ENCODE results near the gene TIAM1.

The TIAM1 gene

DNA sequence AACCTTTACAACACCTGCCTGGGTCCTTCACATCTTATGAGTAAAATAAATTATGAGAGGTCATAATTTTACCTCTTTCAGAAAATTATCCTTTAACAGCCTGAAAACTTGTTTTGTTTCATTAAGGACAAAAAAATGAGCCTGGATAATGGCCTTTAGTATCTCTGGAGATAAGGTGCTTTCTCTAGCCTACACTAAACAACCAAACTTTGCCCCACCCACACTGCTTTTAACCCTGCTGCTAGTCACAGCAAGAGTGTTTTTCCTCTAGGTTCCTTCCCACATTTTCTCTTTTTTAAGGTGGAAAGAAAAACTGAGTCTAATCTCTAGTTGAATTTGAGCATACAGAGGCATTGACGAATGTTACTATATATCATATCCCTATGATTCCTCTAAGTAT lies 204.0 kb downstream of the TIAM1 start:
- H2AK5ac ChIP-seq (ENCODE audit: low read depth, low read length) = no peak overlapping the region
- no CpG with 5 or more reads among the region's 1 CpG for WGBS, 2 donors (ENCODE audit: extremely low coverage in 2 of 2, insufficient read length in 2 of 2, insufficient replicate concordance in 1 of 2)
- H2BK5ac ChIP-seq (ENCODE audit: low read length) = no peak overlapping the region
- no peak overlapping the region for H2AFZ ChIP-seq (ENCODE audit: low read length)
- H3K4me3 ChIP-seq (ENCODE audit: low read length in 2 of 2) = no peak overlapping the region
- H4K8ac ChIP-seq (ENCODE audit: low read depth, low read length) = no peak overlapping the region
- no peak overlapping the region for H3K4ac ChIP-seq (ENCODE audit: low read length)
- no peak overlapping the region for H3K18ac ChIP-seq (ENCODE audit: low read length)
- no peak overlapping the region for H2BK120ac ChIP-seq (ENCODE audit: low read depth, low read length)
- H3K14ac ChIP-seq (ENCODE audit: low read length) = no peak overlapping the region
- H3K27ac ChIP-seq (replicated peaks; ENCODE audit: low read length) = no peak overlapping the region
- peaks cover 0 to 1% of the 10 kb centered on the region in 2 donors for H3K9me3 ChIP-seq (replicated peaks in 1 of 2; ENCODE audit: control insufficient read depth in 2 of 2, insufficient read depth in 1 of 2, low read depth in 1 of 2, low read length in 2 of 2)
- DNase-seq (ENCODE audit: low spot score) = no peak
- peaks cover 0 to 3% of the 10 kb centered on the region in 2 donors for H3K4me1 ChIP-seq (ENCODE audit: control insufficient read depth in 2 of 2, insufficient read depth in 1 of 2, low read depth in 1 of 2, low read length in 2 of 2)
- no peak overlapping the region for H3K9ac ChIP-seq (ENCODE audit: low read depth, low read length, poor library complexity)
- no peak overlapping the region for H2BK15ac ChIP-seq (ENCODE audit: low read length)
- no peak overlapping the region for H4K91ac ChIP-seq (ENCODE audit: low read depth, low read length, poor library complexity)
- H3K79me1 ChIP-seq (ENCODE audit: low read depth, low read length) = no peaks in the 10 kb centered on the region
- H3K4me2 ChIP-seq (ENCODE audit: insufficient read depth, low read length, poor library complexity, severe bottlenecking) = no peak overlapping the region
- no peak overlapping the region for H2BK12ac ChIP-seq (ENCODE audit: low read length)
- no peak overlapping the region for H3K23ac ChIP-seq (ENCODE audit: low read depth, low read length, poor library complexity)
- peaks cover 17 to 52% of the 10 kb centered on the region in 2 donors for H3K36me3 ChIP-seq (replicated peaks in 1 of 2; ENCODE audit: control insufficient read depth in 2 of 2, insufficient read depth in 2 of 2, low read length in 2 of 2)
- H3K27me3 ChIP-seq (ENCODE audit: control insufficient read depth in 3 of 3, insufficient read depth in 3 of 3, low read depth in 1 of 3, low read length in 3 of 3) = no peaks in the 10 kb centered on the region

DNA sequence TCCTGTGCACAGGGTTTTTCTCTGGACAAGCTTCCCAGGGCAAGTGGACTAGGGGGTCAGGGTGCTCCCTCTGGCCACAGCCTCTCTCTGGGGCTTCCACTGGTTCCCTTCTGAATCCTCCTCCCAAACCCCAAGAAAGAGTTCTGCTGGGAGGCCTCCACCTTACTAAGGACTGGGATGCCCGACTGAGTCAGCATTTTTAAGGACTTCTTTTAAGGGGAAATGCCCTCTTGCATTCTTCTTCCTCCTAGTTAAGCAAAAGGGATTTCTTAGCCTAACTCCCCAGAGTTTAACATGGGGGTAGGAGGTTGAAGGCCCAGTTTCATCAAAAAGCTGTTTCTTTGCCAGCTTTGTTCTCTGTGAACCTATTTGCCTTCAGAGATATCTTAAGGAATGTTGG lies 206.1 kb downstream of the TIAM1 start:
- H3K9me3 ChIP-seq (replicated peaks in 1 of 2; ENCODE audit: control insufficient read depth in 2 of 2, insufficient read depth in 1 of 2, low read depth in 1 of 2, low read length in 2 of 2) = no peaks in the 10 kb centered on the region
- peaks cover 23 to 65% of the 10 kb centered on the region in 2 donors for H3K36me3 ChIP-seq (replicated peaks in 1 of 2; ENCODE audit: control insufficient read depth in 2 of 2, insufficient read depth in 2 of 2, low read length in 2 of 2)
- no peak overlapping the region for H3K4me3 ChIP-seq (ENCODE audit: low read length in 2 of 2)
- no peak overlapping the region for H3K4ac ChIP-seq (ENCODE audit: low read length)
- no peak overlapping the region for H3K4me2 ChIP-seq (ENCODE audit: insufficient read depth, low read length, poor library complexity, severe bottlenecking)
- H2AK5ac ChIP-seq (ENCODE audit: low read depth, low read length) = no peak overlapping the region
- no peak overlapping the region for H3K27ac ChIP-seq (replicated peaks; ENCODE audit: low read length)
- no peaks in the 10 kb centered on the region for H3K27me3 ChIP-seq (ENCODE audit: control insufficient read depth in 3 of 3, insufficient read depth in 3 of 3, low read depth in 1 of 3, low read length in 3 of 3)
- H4K91ac ChIP-seq (ENCODE audit: low read depth, low read length, poor library complexity) = no peak overlapping the region
- H2AFZ ChIP-seq (ENCODE audit: low read length) = no peak overlapping the region
- no peak for DNase-seq (ENCODE audit: low spot score)
- H4K8ac ChIP-seq (ENCODE audit: low read depth, low read length) = no peak overlapping the region
- H2BK12ac ChIP-seq (ENCODE audit: low read length) = no peak overlapping the region
- no peak overlapping the region for H3K23ac ChIP-seq (ENCODE audit: low read depth, low read length, poor library complexity)
- no peaks in the 10 kb centered on the region for H3K79me1 ChIP-seq (ENCODE audit: low read depth, low read length)
- no CpG with 5 or more reads among the region's 1 CpG for WGBS, 2 donors (ENCODE audit: extremely low coverage in 2 of 2, insufficient read length in 2 of 2, insufficient replicate concordance in 1 of 2)
- no peak overlapping the region for H2BK120ac ChIP-seq (ENCODE audit: low read depth, low read length)
- H3K14ac ChIP-seq (ENCODE audit: low read length) = no peak overlapping the region
- no peak overlapping the region for H3K18ac ChIP-seq (ENCODE audit: low read length)
- no peak overlapping the region for H2BK15ac ChIP-seq (ENCODE audit: low read length)
- H3K4me1 ChIP-seq (ENCODE audit: control insufficient read depth in 2 of 2, insufficient read depth in 1 of 2, low read depth in 1 of 2, low read length in 2 of 2) = peaks cover 0 to 3% of the 10 kb centered on the region in 2 donors
- no peak overlapping the region for H3K9ac ChIP-seq (ENCODE audit: low read depth, low read length, poor library complexity)
- no peak overlapping the region for H2BK5ac ChIP-seq (ENCODE audit: low read length)

DNA sequence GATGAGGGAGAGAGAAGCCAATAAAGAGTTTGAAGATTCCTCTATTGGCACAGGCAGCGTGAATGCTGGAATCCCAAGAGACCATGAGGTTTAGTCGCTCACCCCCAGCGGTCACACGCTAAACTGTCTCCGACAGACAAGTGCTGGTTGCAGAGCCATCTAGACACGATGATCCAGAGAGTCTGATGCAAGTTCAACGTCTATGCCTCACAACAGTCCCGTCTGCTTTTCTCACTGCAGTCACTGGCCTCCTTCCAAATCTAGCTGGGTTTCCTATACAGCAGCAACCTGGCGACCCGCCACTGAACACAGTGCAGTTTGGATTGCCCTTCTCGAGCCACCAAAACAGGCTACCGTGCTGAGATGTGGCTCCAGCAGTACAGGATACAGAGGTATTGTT lies 207.2 kb downstream of the TIAM1 start:
- Histone ChIP-seq H3K23ac (ENCODE audit: low read depth, low read length, poor library complexity) (no peak overlapping the region), H3K18ac (ENCODE audit: low read length) (no peak overlapping the region), H3K14ac (ENCODE audit: low read length) (no peak overlapping the region), H3K27me3 (ENCODE audit: control insufficient read depth in 3 of 3, insufficient read depth in 3 of 3, low read depth in 1 of 3, low read length in 3 of 3) (no peaks in the 10 kb centered on the region), H3K4me3 (ENCODE audit: low read length in 2 of 2) (no peak overlapping the region), H3K27ac (replicated peaks; ENCODE audit: low read length) (no peak overlapping the region), H4K8ac (ENCODE audit: low read depth, low read length) (no peak overlapping the region), H2BK12ac (ENCODE audit: low read length) (no peak overlapping the region), H3K4me1 (ENCODE audit: control insufficient read depth in 2 of 2, insufficient read depth in 1 of 2, low read depth in 1 of 2, low read length in 2 of 2) (peaks cover 0 to 4% of the 10 kb centered on the region in 2 donors), H4K91ac (ENCODE audit: low read depth, low read length, poor library complexity) (no peak overlapping the region), H3K36me3 (replicated peaks in 1 of 2; ENCODE audit: control insufficient read depth in 2 of 2, insufficient read depth in 2 of 2, low read length in 2 of 2) (peaks cover 20 to 75% of the 10 kb centered on the region in 2 donors), H3K4ac (ENCODE audit: low read length) (no peak overlapping the region), H2AK5ac (ENCODE audit: low read depth, low read length) (no peak overlapping the region), H3K4me2 (ENCODE audit: insufficient read depth, low read length, poor library complexity, severe bottlenecking) (no peak overlapping the region), H2BK15ac (ENCODE audit: low read length) (no peak overlapping the region), H3K9ac (ENCODE audit: low read depth, low read length, poor library complexity) (no peak overlapping the region), H3K79me1 (ENCODE audit: low read depth, low read length) (no peaks in the 10 kb centered on the region), H3K9me3 (replicated peaks in 1 of 2; ENCODE audit: control insufficient read depth in 2 of 2, insufficient read depth in 1 of 2, low read depth in 1 of 2, low read length in 2 of 2) (no peaks in the 10 kb centered on the region), H2BK120ac (ENCODE audit: low read depth, low read length) (no peak overlapping the region), H2BK5ac (ENCODE audit: low read length) (no peak overlapping the region), H2AFZ (ENCODE audit: low read length) (no peak overlapping the region)
- no peak for DNase-seq (ENCODE audit: low spot score)
- WGBS, 2 donors (ENCODE audit: extremely low coverage in 2 of 2, insufficient read length in 2 of 2, insufficient replicate concordance in 1 of 2) = no CpG with 5 or more reads among the region's 12 CpGs

DNA sequence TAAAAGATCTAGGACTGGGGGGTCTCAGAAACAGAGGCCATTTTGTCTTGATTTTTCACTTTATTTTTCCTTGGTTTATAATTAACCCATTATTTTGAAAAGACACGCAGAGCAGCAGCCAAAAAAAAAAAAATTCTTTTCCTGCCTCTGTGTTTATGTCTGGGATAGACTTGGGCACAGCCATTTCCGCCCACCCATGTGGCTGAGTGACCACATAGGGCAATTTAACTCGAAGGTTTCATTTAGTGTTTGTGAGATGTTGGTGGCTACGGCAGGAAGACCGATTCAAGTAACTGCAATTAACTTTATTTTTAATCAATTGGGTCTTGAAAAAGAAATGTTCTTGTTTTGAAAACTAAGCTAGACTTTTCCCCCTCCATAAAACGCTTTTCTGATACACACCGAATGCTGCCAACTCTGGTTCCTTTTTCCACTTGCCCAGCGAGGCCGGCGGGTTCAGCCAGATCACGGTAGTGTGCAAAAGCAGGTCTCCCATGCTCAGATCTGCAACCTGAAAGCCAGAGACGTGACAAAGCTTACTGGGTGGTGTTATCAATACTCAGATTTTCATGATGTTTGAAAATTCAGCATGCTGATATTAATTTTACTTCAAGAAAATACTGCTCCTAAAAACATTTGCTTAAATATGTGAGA lies 208.4 kb downstream of the TIAM1 start:
- Histone ChIP-seq H3K27me3 (ENCODE audit: control insufficient read depth in 3 of 3, insufficient read depth in 3 of 3, low read depth in 1 of 3, low read length in 3 of 3) (no peaks in the 10 kb centered on the region), H3K36me3 (replicated peaks in 1 of 2; ENCODE audit: control insufficient read depth in 2 of 2, insufficient read depth in 2 of 2, low read length in 2 of 2) (peaks cover 17 to 79% of the 10 kb centered on the region in 2 donors), H2AK5ac (ENCODE audit: low read depth, low read length) (no peak overlapping the region), H3K4ac (ENCODE audit: low read length) (no peak overlapping the region), H4K91ac (ENCODE audit: low read depth, low read length, poor library complexity) (no peak overlapping the region), H2BK120ac (ENCODE audit: low read depth, low read length) (no peak overlapping the region), H3K4me1 (ENCODE audit: control insufficient read depth in 2 of 2, insufficient read depth in 1 of 2, low read depth in 1 of 2, low read length in 2 of 2) (peaks cover 0 to 4% of the 10 kb centered on the region in 2 donors), H3K4me3 (ENCODE audit: low read length in 2 of 2) (no peak overlapping the region), H2AFZ (ENCODE audit: low read length) (no peak overlapping the region), H2BK15ac (ENCODE audit: low read length) (no peak overlapping the region), H2BK5ac (ENCODE audit: low read length) (no peak overlapping the region), H3K23ac (ENCODE audit: low read depth, low read length, poor library complexity) (no peak overlapping the region), H4K8ac (ENCODE audit: low read depth, low read length) (no peak overlapping the region), H3K27ac (replicated peaks; ENCODE audit: low read length) (no peak overlapping the region), H3K9ac (ENCODE audit: low read depth, low read length, poor library complexity) (no peak overlapping the region), H3K4me2 (ENCODE audit: insufficient read depth, low read length, poor library complexity, severe bottlenecking) (no peak overlapping the region), H3K18ac (ENCODE audit: low read length) (no peak overlapping the region), H3K79me1 (ENCODE audit: low read depth, low read length) (no peaks in the 10 kb centered on the region), H3K9me3 (replicated peaks in 1 of 2; ENCODE audit: control insufficient read depth in 2 of 2, insufficient read depth in 1 of 2, low read depth in 1 of 2, low read length in 2 of 2) (no peaks in the 10 kb centered on the region), H3K14ac (ENCODE audit: low read length) (no peak overlapping the region), H2BK12ac (ENCODE audit: low read length) (no peak overlapping the region)
- WGBS, 2 donors (ENCODE audit: extremely low coverage in 2 of 2, insufficient read length in 2 of 2, insufficient replicate concordance in 1 of 2) = no CpG with 5 or more reads among the region's 12 CpGs
- no peak for DNase-seq (ENCODE audit: low spot score)
